Panc1 (cell line): ENCODE results near the gene MYLK. TPM values are rescaled to one million over a fixed set of nuclear protein-coding genes. Genes with fewer than 3 reads are reported as not detected.

Experiments used
- ATAC-seq: fragments of 200-7000 bp; cut with Tn5 transposase; 2 replicates; pipeline ENCODE4 v1.9.1; 2020; ENCODE audit warnings: mild to moderate bottlenecking, moderate library complexity
- BruUV-seq: library from RNA; stranded (reverse); fragments of 400-500 nt; replicated peaks from 2 replicates; lab custom pipeline; 2021; lab: Mats Ljungman, UMichigan
- CTCF ChIA-PET: fragments of 300-600 bp; sonication (Branson Sonifier 250); formaldehyde crosslinking; loops from one replicate; lab custom pipeline; 2022; ENCODE audit warnings: antibody characterized with exemption; lab: Charles Lee
- POLR2A ChIA-PET: fragments of 300-600 bp; sonication (Branson Sonifier 250); formaldehyde crosslinking; loops from one replicate; lab custom pipeline; 2022; ENCODE audit warnings: antibody characterized with exemption; lab: Charles Lee
- DNase-seq: peaks from one replicate; pipeline ENCODE4 v3.0.0-alpha.2; 2010; ENCODE audit warnings: low read depth, low spot score
- H3K27ac ChIP-seq: 2 replicates; pipeline ENCODE4 v1.5.1; 2011; ENCODE audit warnings: mild to moderate bottlenecking, low read length, inconsistent platforms
- H3K27me3 ChIP-seq: fragments of 200-500 bp; sonication (Bioruptor generic); 2 replicates; pipeline ENCODE4 v1.6.0; 2014; ENCODE audit warnings: low read length, inconsistent platforms; ENCODE audit not compliant: control insufficient read depth, insufficient read depth
- H3K36me3 ChIP-seq: fragments of 200-500 bp; sonication (Bioruptor generic); 2 replicates; pipeline ENCODE4 v1.5.1; 2014; ENCODE audit warnings: inconsistent platforms, mild to moderate bottlenecking, low read length, moderate library complexity; ENCODE audit not compliant: control insufficient read depth, insufficient read depth
- H3K4me1 ChIP-seq: 2 replicates; pipeline ENCODE4 v1.5.1; 2011; ENCODE audit warnings: inconsistent platforms, mild to moderate bottlenecking, low read length, moderate library complexity; ENCODE audit not compliant: control insufficient read depth, insufficient read depth
- H3K4me3 ChIP-seq, 2 experiments: 2 replicates each; pipeline ENCODE4 v1.5.1; 2011 to 2012; ENCODE audit warnings: low read depth in 2 of 2, low read length in 2 of 2, mild to moderate bottlenecking in 2 of 2, inconsistent platforms in 1 of 2, moderate library complexity in 1 of 2
- H3K9me3 ChIP-seq: fragments of 200-500 bp; sonication (Bioruptor generic); 2 replicates; pipeline ENCODE4 v1.5.1; 2014; ENCODE audit warnings: low read depth, mild to moderate bottlenecking, inconsistent platforms, low read length, moderate library complexity; ENCODE audit not compliant: control insufficient read depth, insufficient read depth
- CTCF ChIP-seq: fragments of 450-650 bp; IDR thresholded peaks from 2 replicates; pipeline ENCODE4 v1.5.1; 2017; ENCODE audit warnings: mild to moderate bottlenecking
- POLR2AphosphoS5 ChIP-seq: IDR thresholded peaks from 2 replicates; pipeline ENCODE4 v1.6.1; 2012; ENCODE audit warnings: mild to moderate bottlenecking, low read depth, low read length, moderate library complexity
- REST ChIP-seq, 2 experiments: IDR thresholded peaks; 2 replicates each; pipeline ENCODE4 v1.6.1; 2011 to 2012; ENCODE audit warnings: low read depth in 2 of 2, control low read depth in 1 of 2, low read length in 1 of 2, mild to moderate bottlenecking in 1 of 2, moderate library complexity in 1 of 2; ENCODE audit not compliant: insufficient read depth in 1 of 2
- SIN3A ChIP-seq: IDR thresholded peaks from 2 replicates; pipeline ENCODE4 v1.6.1; 2012; ENCODE audit warnings: low read depth, mild to moderate bottlenecking, low read length, moderate library complexity, borderline replicate concordance; ENCODE audit not compliant: insufficient read depth
- TCF7L2 ChIP-seq: IDR thresholded peaks from 2 replicates; pipeline ENCODE4 v1.6.1; 2011; ENCODE audit warnings: mild to moderate bottlenecking, low read depth, low read length, inconsistent platforms
- in situ Hi-C: cut with HindIII; loops from 2 replicates; pipeline ENCODE4 v1.10.0; 2016; ENCODE audit warnings: low sequenced_read_pairs, low pct_unique_long_range_greater_than_20kb
- intact Hi-C: fragments of 100-400 bp; cut with micrococcal nuclease; formaldehyde crosslinking; loops from one replicate; pipeline ENCODE4 v1.10.0; 2022; ENCODE audit not compliant: unreplicated experiment
- total RNA-seq: library from RNA; stranded (reverse); gene quantifications from one replicate; pipeline ENCODE4 v1.2.1, GENCODE V29; 2021; ENCODE audit not compliant: unreplicated experiment

MYLK gene
- total RNA-seq, 1 experiment from 2014 or later: 29.7 TPM

- TF ChIP-seq POLR2AphosphoS5: no peak
- TF ChIP-seq SIN3A: no peak
- no peak for TF ChIP-seq CTCF
- TF ChIP-seq TCF7L2: no peak
- TF ChIP-seq REST (IDR thresholded peaks at IDR 0.05; ENCODE audit: insufficient read depth in 1 of 2, low read depth in 2 of 2, low read length in 1 of 2): no peak
- Histone ChIP-seq H3K9me3 (no peaks in the 10 kb centered on the region), H3K36me3 (no peaks in the 10 kb centered on the region), H3K27ac (no peak overlapping the region), H3K4me1 (no peaks in the 10 kb centered on the region), H3K4me3 (no peak overlapping the region), H3K27me3 (peaks cover 7% of the 10 kb centered on the region; the same call in 1 of the 2 replicates)
- intact Hi-C loops: no loop called here
- DNase-seq (no peak), ATAC-seq (no peak)
- ChIA-PET POLR2A (no interaction called here), CTCF (no interaction called here)
- in situ Hi-C loops: no loop called here
- BruUV-seq: no TSS peak
These were observed 204.3 kb downstream of the MYLK start for GRCh38 chr3:123679712-123680386.

- no TSS peak for BruUV-seq
- ATAC-seq (no peak), DNase-seq (no peak)
- TF ChIP-seq TCF7L2 (no peak), REST (IDR thresholded peaks at IDR 0.05; ENCODE audit: insufficient read depth in 1 of 2, low read depth in 2 of 2, low read length in 1 of 2) (no peak), CTCF (no peak), POLR2AphosphoS5 (no peak), SIN3A (no peak)
- no peak overlapping the region for H3K27ac ChIP-seq
- H3K9me3 ChIP-seq: no peaks in the 10 kb centered on the region
- ChIA-PET POLR2A (no interaction called here), CTCF (interaction anchor here (0.5 kb wide), 1 partner anchor 28 kb away, joined by 3 read pairs; no protein-coding TSS in a partner anchor)
- H3K27me3 ChIP-seq: peaks cover 7% of the 10 kb centered on the region; the same call in 1 of the 2 replicates
- H3K4me1 ChIP-seq: no peaks in the 10 kb centered on the region
- in situ Hi-C loops: no loop called here
- H3K4me3 ChIP-seq: no peak overlapping the region
- intact Hi-C loops: no loop called here
- H3K36me3 ChIP-seq: no peaks in the 10 kb centered on the region
These were observed 206.0 kb downstream of the MYLK start for GRCh38 chr3:123678108-123678511.
